Cardiac muscle cell (in vitro differentiated cells and primary cell): ENCODE data around the gene TCF12. TPM values are rescaled to one million over a fixed set of nuclear protein-coding genes. Genes with fewer than 3 reads are reported as not detected.
A peak's percentile ranks its signal among the peaks of the same experiment; 100 is the strongest.

ENCODE experiments used
- DNase-seq, 2 donors: peaks; one replicate each; pipeline versions ENCODE4 v3.0.0 to v3.0.0-alpha.2; 2010 to 2017; ENCODE audit warnings: low read depth in 1 of 2, low spot score in 1 of 2
- H3K27ac ChIP-seq: fragments of 200-600 bp; sonication (generic); 2 replicates; pipeline ENCODE4 v1.5.1; 2016
- H3K27me3 ChIP-seq: fragments of 200-600 bp; sonication (generic); 2 replicates; pipeline ENCODE4 v1.6.0; 2016; ENCODE audit warnings: control low read depth
- H3K36me3 ChIP-seq: fragments of 200-600 bp; sonication (generic); 2 replicates; pipeline ENCODE4 v1.5.1; 2016; ENCODE audit warnings: control low read depth
- H3K4me1 ChIP-seq: fragments of 200-600 bp; sonication (generic); 2 replicates; pipeline ENCODE4 v1.8.1; 2017; ENCODE audit warnings: low read depth, mild to moderate bottlenecking, mixed run types
- H3K4me3 ChIP-seq: fragments of 200-600 bp; sonication (generic); 2 replicates; pipeline ENCODE4 v1.5.1; 2016; ENCODE audit warnings: mild to moderate bottlenecking
- H3K9me3 ChIP-seq: fragments of 200-600 bp; sonication (generic); 2 replicates; pipeline ENCODE4 v1.5.1; 2017; ENCODE audit warnings: low read depth, mild to moderate bottlenecking, control low read depth
- CTCF ChIP-seq: IDR thresholded peaks from 2 replicates; pipeline ENCODE4 v1.5.1; 2012; ENCODE audit warnings: low read depth, mild to moderate bottlenecking, low read length
- polyA plus RNA-seq: library from polyadenylated mRNA; unstranded; fragments of >200 nt; fragmentation: Nextera tagmentation; extraction: Ambion mirVana; gene quantifications from 2 replicates; pipeline ENCODE4 v1.2.1, GENCODE V29; 2016
- total RNA-seq: library from RNA; depleted of rRNA; stranded (reverse); fragments of >200 nt; gene quantifications from 2 replicates; pipeline ENCODE4 v1.2.3, GENCODE V29; 2016

The TCF12 gene
- total and polyA plus RNA-seq, 2 experiments from 2014 or later, result 42.6 to 137 TPM

GRCh38 chr15:57287123-57287521, 368.7 kb downstream of the TCF12 start:
- Histone ChIP-seq H3K4me1 (peaks cover 20% of the 10 kb centered on the region), H3K4me3 (no peak overlapping the region), H3K27me3 (no peaks in the 10 kb centered on the region), H3K27ac (peak overlapping the region; percentile 84), H3K9me3 (no peaks in the 10 kb centered on the region), H3K36me3 (peaks cover 9% of the 10 kb centered on the region)
- no peak for DNase-seq
- no peak for TF ChIP-seq CTCF

GRCh38 chr15:57288926-57289580, 370.6 kb downstream of the TCF12 start:
- H3K4me3 ChIP-seq, result no peak overlapping the region
- no peak for TF ChIP-seq CTCF
- no peaks in the 10 kb centered on the region for H3K27me3 ChIP-seq
- H3K9me3 ChIP-seq, result no peaks in the 10 kb centered on the region
- peaks cover 20% of the 10 kb centered on the region for H3K4me1 ChIP-seq
- peaks cover 9% of the 10 kb centered on the region for H3K36me3 ChIP-seq
- peak overlapping the region; percentile 32 for H3K27ac ChIP-seq
- DNase-seq, result no peak

- no peaks in the 10 kb centered on the region for H3K27me3 ChIP-seq
- DNase-seq, result no peak
- no peak overlapping the region for H3K27ac ChIP-seq
- TF ChIP-seq CTCF, result no peak
- peaks cover 20% of the 10 kb centered on the region for H3K4me1 ChIP-seq
- H3K4me3 ChIP-seq, result no peak overlapping the region
- peaks cover 6% of the 10 kb centered on the region for H3K36me3 ChIP-seq
- H3K9me3 ChIP-seq, result no peaks in the 10 kb centered on the region
These were observed 371.7 kb downstream of the TCF12 start for GRCh38 chr15:57290187-57290586.

GRCh38 chr15:57290826-57291225, 372.4 kb downstream of the TCF12 start:
- Histone ChIP-seq H3K4me3 (no peak overlapping the region), H3K27ac (no peak overlapping the region), H3K27me3 (no peaks in the 10 kb centered on the region), H3K36me3 (peaks cover 5% of the 10 kb centered on the region), H3K4me1 (peaks cover 20% of the 10 kb centered on the region), H3K9me3 (no peaks in the 10 kb centered on the region)
- no peak for DNase-seq
- no peak for TF ChIP-seq CTCF

- H3K9me3 ChIP-seq, result no peaks in the 10 kb centered on the region
- no peak overlapping the region for H3K27ac ChIP-seq
- no peak for TF ChIP-seq CTCF
- H3K4me3 ChIP-seq, result no peak overlapping the region
- H3K27me3 ChIP-seq, result no peaks in the 10 kb centered on the region
- no peak for DNase-seq
- no peaks in the 10 kb centered on the region for H3K4me1 ChIP-seq
- no peaks in the 10 kb centered on the region for H3K36me3 ChIP-seq
These were observed 378.2 kb downstream of the TCF12 start for GRCh38 chr15:57296473-57297162.
